K562 (cell line): ENCODE data around the gene DNAJB13. TPM values are rescaled to one million over a fixed set of nuclear protein-coding genes. Genes with fewer than 3 reads are reported as not detected.
A peak's percentile ranks its signal among the peaks of the same experiment; 100 is the strongest.

Source experiments
- ADNP ChIP-seq: fragments of 200-800 bp; sonication (Bioruptor generic); IDR thresholded peaks from 2 replicates; pipeline ENCODE4 v1.6.1; 2016; ENCODE audit warnings: missing genetic modification characterization, missing compliant biosample characterization
- ARNT ChIP-seq, 2 experiments: fragments of 450-650 bp; IDR thresholded peaks; 2 replicates each; pipeline ENCODE4 v1.6.1; 2016; ENCODE audit warnings: mild to moderate bottlenecking in 1 of 2
- ATF7 ChIP-seq: fragments of 450-650 bp; IDR thresholded peaks from 2 replicates; pipeline ENCODE4 v1.7.1; 2014; ENCODE audit warnings: mild to moderate bottlenecking, moderate library complexity
- BRF1 ChIP-seq: IDR thresholded peaks from 3 replicates; pipeline ENCODE4 v1.6.1; 2011; ENCODE audit warnings: borderline replicate concordance, mild to moderate bottlenecking; ENCODE audit not compliant: insufficient read length; ENCODE audit errors: extremely low read depth
- CBFA2T3 ChIP-seq: fragments of 450-650 bp; IDR thresholded peaks from 2 replicates; pipeline ENCODE4 v1.6.1; 2017
- CBX1 ChIP-seq: sonication (generic); IDR thresholded peaks from 2 replicates; pipeline ENCODE4 v1.6.1; 2016; ENCODE audit warnings: antibody characterized with exemption, low read depth, mild to moderate bottlenecking
- CBX3 ChIP-seq, 2 experiments: IDR thresholded peaks; 1 replicate in 1 of 2; 2 replicates in 1 of 2; pipeline ENCODE4 v1.6.1; 2012; ENCODE audit warnings: inconsistent platforms in 2 of 2, low read length in 2 of 2, borderline replicate concordance in 1 of 2, control low read depth in 1 of 2
- ESRRA ChIP-seq: fragments of 450-650 bp; IDR thresholded peaks from 2 replicates; pipeline ENCODE4 v1.6.1; 2014; ENCODE audit warnings: low read depth, mild to moderate bottlenecking, moderate library complexity, borderline replicate concordance
- FOXA1 ChIP-seq: fragments of 450-650 bp; IDR thresholded peaks from 2 replicates; pipeline ENCODE4 v1.6.1; 2016; ENCODE audit warnings: mild to moderate bottlenecking, borderline replicate concordance
- FOXJ2 ChIP-seq: fragments of 200-800 bp; sonication (Bioruptor generic); IDR thresholded peaks from 2 replicates; pipeline ENCODE4 v1.6.1; 2016; ENCODE audit warnings: missing genetic modification characterization, missing compliant biosample characterization
- KAT8 ChIP-seq: fragments of 450-650 bp; IDR thresholded peaks from 2 replicates; pipeline ENCODE4 v1.6.1; 2016; ENCODE audit warnings: low read depth, mild to moderate bottlenecking
- KDM4B ChIP-seq, 2 experiments: fragments of 450-650 bp in 1 of 2; sonication (generic) in 1 of 2; IDR thresholded peaks; 2 replicates each; pipeline ENCODE4 v1.6.1; 2016 to 2017; ENCODE audit warnings: borderline replicate concordance in 2 of 2, antibody characterized with exemption in 1 of 2, low read depth in 1 of 2, mild to moderate bottlenecking in 1 of 2
- KLF1 ChIP-seq: fragments of 450-650 bp; IDR thresholded peaks from 2 replicates; pipeline ENCODE4 v1.6.1; 2016; ENCODE audit warnings: missing genetic modification characterization, missing compliant biosample characterization
- KLF10 ChIP-seq: fragments of 250-450 bp; sonication (Bioruptor Pico); IDR thresholded peaks from 2 replicates; pipeline ENCODE4 v1.6.1; 2021; ENCODE audit warnings: matching md5 sums
- MYBL2 ChIP-seq, 2 experiments: fragments of 450-650 bp in 1 of 2; sonication (generic) in 1 of 2; formaldehyde crosslinking in 1 of 2; IDR thresholded peaks; 2 replicates each; pipeline versions ENCODE4 v1.6.1 to v1.8.1; 2017 to 2022; ENCODE audit warnings: borderline replicate concordance in 1 of 2, inconsistent platforms in 1 of 2, low read depth in 1 of 2, mild to moderate bottlenecking in 1 of 2, missing genetic modification reagents in 1 of 2, moderate library complexity in 1 of 2
- NFRKB ChIP-seq: fragments of 450-650 bp; IDR thresholded peaks from 2 replicates; pipeline ENCODE4 v1.6.1; 2016; ENCODE audit warnings: low read depth
- POLR2H ChIP-seq: IDR thresholded peaks from 2 replicates; pipeline ENCODE4 v1.6.1; 2016; ENCODE audit warnings: missing genetic modification characterization, low read depth, mild to moderate bottlenecking, control low read depth, missing compliant biosample characterization, moderate library complexity
- RCOR1 ChIP-seq, 2 experiments: IDR thresholded peaks; 2 replicates each; pipeline ENCODE4 v1.6.1; 2012; ENCODE audit warnings: low read depth in 2 of 2, low read length in 2 of 2, borderline replicate concordance in 1 of 2, improper control_type of control experiment in 1 of 2
- TBL1XR1 ChIP-seq, 2 experiments: IDR thresholded peaks; 2 replicates each; pipeline ENCODE4 v1.6.1; 2012; ENCODE audit warnings: improper control_type of control experiment in 2 of 2, low read length in 2 of 2, mild to moderate bottlenecking in 1 of 2
- TRIM24 ChIP-seq, 2 experiments: fragments of 450-650 bp; IDR thresholded peaks; 2 replicates each; pipeline ENCODE4 v1.6.1; 2016
- ZNF143 ChIP-seq: sonication (generic); formaldehyde crosslinking; IDR thresholded peaks from 2 replicates; pipeline ENCODE4 v1.9.0; 2022; ENCODE audit warnings: mild to moderate bottlenecking, missing genetic modification reagents
- ZNF224 ChIP-seq: sonication (generic); formaldehyde crosslinking; IDR thresholded peaks from 2 replicates; pipeline ENCODE4 v1.8.0; 2022; ENCODE audit warnings: mild to moderate bottlenecking, missing genetic modification reagents
- ZNF57 ChIP-seq: fragments of 450-650 bp; formaldehyde crosslinking; IDR thresholded peaks from 2 replicates; pipeline ENCODE4 v1.4.0; 2020; ENCODE audit warnings: mild to moderate bottlenecking, moderate library complexity
- ZNF668 ChIP-seq: fragments of 250-450 bp; sonication (Bioruptor Pico); IDR thresholded peaks from 2 replicates; pipeline ENCODE4 v1.8.0; 2022; ENCODE audit warnings: mild to moderate bottlenecking, inconsistent platforms
- ZNF707 ChIP-seq: fragments of 250-450 bp; sonication (Bioruptor Pico); conservative IDR thresholded peaks from 2 replicates; pipeline ENCODE4 v1.8.0; 2022; ENCODE audit warnings: inconsistent platforms, mild to moderate bottlenecking, moderate library complexity
- ZSCAN32 ChIP-seq: fragments of 450-650 bp; formaldehyde crosslinking; IDR thresholded peaks from 2 replicates; pipeline ENCODE4 v1.4.0; 2020; ENCODE audit warnings: mild to moderate bottlenecking, moderate library complexity
- polyA plus RNA-seq, 8 experiments: library from polyadenylated mRNA; depleted of rRNA in 4 of 8; stranded (reverse) in 5 of 8; unstranded in 3 of 8; fragments of >200 nt; fragmentation: Nextera tagmentation in 2 of 8; fragmentation: Illumina TruSeq in 1 of 8; extraction: Ambion mirVana in 2 of 8; extraction: Trizol in 1 of 8; gene quantifications; 2 replicates each; pipeline versions ENCODE4 v1.2.1 to v1.2.3, GENCODE V29; 2011 to 2014; ENCODE audit warnings: inconsistent platforms in 1 of 8, missing spikeins in 1 of 8
- total RNA-seq, 7 experiments: library from RNA; depleted of rRNA in 6 of 7; stranded (reverse); fragments of >200 nt in 6 of 7; fragmentation: Illumina TruSeq in 2 of 7; extraction: Trizol in 2 of 7; gene quantifications; 2 replicates each; pipeline versions ENCODE4 v1.2.1 to v1.2.3, GENCODE V29; 2011 to 2021; ENCODE audit warnings: low replicate concordance in 1 of 7
- TF ChIP-seq, protein P1 (sequence below): fragments of 250-450 bp; sonication (Bioruptor Pico); IDR thresholded peaks from 2 replicates; pipeline ENCODE4 v1.9.0; 2021; ENCODE audit warnings: mild to moderate bottlenecking
- TF ChIP-seq, protein P2 (sequence below): fragments of 450-650 bp; formaldehyde crosslinking; IDR thresholded peaks from 2 replicates; pipeline ENCODE4 v1.4.0; 2020; ENCODE audit warnings: mild to moderate bottlenecking, moderate library complexity
- TF ChIP-seq, protein P3 (sequence below), 2 experiments: fragments of 450-650 bp in 1 of 2; sonication (generic) in 1 of 2; formaldehyde crosslinking in 1 of 2; IDR thresholded peaks in 1 of 2; conservative IDR thresholded peaks in 1 of 2; 2 replicates each; pipeline versions ENCODE4 v1.6.1 to v1.8.1; 2016 to 2023; ENCODE audit warnings: mild to moderate bottlenecking in 2 of 2, moderate library complexity in 2 of 2, inconsistent platforms in 1 of 2, missing genetic modification reagents in 1 of 2

The DNAJB13 gene
- total and polyA plus RNA-seq, 9 of the 15 experiments (the other 6 are each of a cell fraction or from before 2014, with no cell fraction given): 0.14 TPM; not detected in 8

- TF ChIP-seq ADNP (tag) (no peak), TRIM24 (IDR thresholded peaks at IDR 0.05) (peak; percentile 75 to 86), NFRKB (no peak), FOXA1 (no peak), ESRRA (no peak), ATF7 (no peak), POLR2H (no peak), CBX3 (IDR thresholded peaks at IDR 0.05; ENCODE audit: borderline replicate concordance in 1 of 2, low read length in 2 of 2) (no peak), ZNF143 (CRISPR knock-in tag) (no peak), KDM4B (IDR thresholded peaks at IDR 0.05; ENCODE audit: borderline replicate concordance in 2 of 2, low read depth in 1 of 2) (no peak), KLF1 (no peak), MYBL2 (IDR thresholded peaks at IDR 0.05; ENCODE audit: low read depth) (no peak), MYBL2 (CRISPR knock-in tag; IDR thresholded peaks at IDR 0.05; ENCODE audit: borderline replicate concordance) (no peak), ZNF707 (CRISPR knock-in tag) (no peak), KAT8 (no peak), CBFA2T3 (peak; percentile 93), KLF10 (CRISPR knock-in tag) (no peak), FOXJ2 (tag) (no peak), ZNF668 (CRISPR knock-in tag) (no peak), RCOR1 (IDR thresholded peaks at IDR 0.05; ENCODE audit: borderline replicate concordance in 1 of 2, low read depth in 2 of 2, low read length in 2 of 2) (peak; percentile 42 to 74; a peak in 3 of 4 replicates), BRF1 (no peak), ZSCAN32 (CRISPR knock-in tag) (no peak), TBL1XR1 (IDR thresholded peaks at IDR 0.05; ENCODE audit: low read length in 2 of 2) (no peak), ZNF57 (no peak), ARNT (IDR thresholded peaks at IDR 0.05) (no peak), CBX1 (no peak), ZNF224 (CRISPR knock-in tag) (no peak)
- TF ChIP-seq, protein P1, sequence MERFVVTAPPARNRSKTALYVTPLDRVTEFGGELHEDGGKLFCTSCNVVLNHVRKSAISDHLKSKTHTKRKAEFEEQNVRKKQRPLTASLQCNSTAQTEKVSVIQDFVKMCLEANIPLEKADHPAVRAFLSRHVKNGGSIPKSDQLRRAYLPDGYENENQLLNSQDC (CRISPR knock-in tag): no peak
- TF ChIP-seq, protein P2, sequence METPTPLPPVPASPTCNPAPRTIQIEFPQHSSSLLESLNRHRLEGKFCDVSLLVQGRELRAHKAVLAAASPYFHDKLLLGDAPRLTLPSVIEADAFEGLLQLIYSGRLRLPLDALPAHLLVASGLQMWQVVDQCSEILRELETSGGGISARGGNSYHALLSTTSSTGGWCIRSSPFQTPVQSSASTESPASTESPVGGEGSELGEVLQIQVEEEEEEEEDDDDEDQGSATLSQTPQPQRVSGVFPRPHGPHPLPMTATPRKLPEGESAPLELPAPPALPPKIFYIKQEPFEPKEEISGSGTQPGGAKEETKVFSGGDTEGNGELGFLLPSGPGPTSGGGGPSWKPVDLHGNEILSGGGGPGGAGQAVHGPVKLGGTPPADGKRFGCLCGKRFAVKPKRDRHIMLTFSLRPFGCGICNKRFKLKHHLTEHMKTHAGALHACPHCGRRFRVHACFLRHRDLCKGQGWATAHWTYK (CRISPR knock-in tag): no peak
- TF ChIP-seq, protein P3, sequence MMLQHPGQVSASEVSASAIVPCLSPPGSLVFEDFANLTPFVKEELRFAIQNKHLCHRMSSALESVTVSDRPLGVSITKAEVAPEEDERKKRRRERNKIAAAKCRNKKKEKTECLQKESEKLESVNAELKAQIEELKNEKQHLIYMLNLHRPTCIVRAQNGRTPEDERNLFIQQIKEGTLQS (IDR thresholded peaks at IDR 0.05): no peak
- TF ChIP-seq, protein P3 (CRISPR knock-in tag; conservative IDR thresholded peaks at IDR 0.05): no peak
Measured at GRCh38 chr11:73942010-73942409, 8.8 kb upstream of the DNAJB13 start (continued).
